ENCODE measurements around the gene SPATA19.
"Not testable (repeated sequence)": the region's sequence is repeated elsewhere in the genome, so short reads cannot be mapped to it uniquely, and the experiment has no call there.

The SPATA19 gene

GRCh38 chr11:133845413-133845812, at the start of gene SPATA19:
Gene SPATA19 (minus strand): TSS chr11:133845513. CDS start chr11:133845446, 67 bp downstream.
- no peak for DNase-seq

DNA sequence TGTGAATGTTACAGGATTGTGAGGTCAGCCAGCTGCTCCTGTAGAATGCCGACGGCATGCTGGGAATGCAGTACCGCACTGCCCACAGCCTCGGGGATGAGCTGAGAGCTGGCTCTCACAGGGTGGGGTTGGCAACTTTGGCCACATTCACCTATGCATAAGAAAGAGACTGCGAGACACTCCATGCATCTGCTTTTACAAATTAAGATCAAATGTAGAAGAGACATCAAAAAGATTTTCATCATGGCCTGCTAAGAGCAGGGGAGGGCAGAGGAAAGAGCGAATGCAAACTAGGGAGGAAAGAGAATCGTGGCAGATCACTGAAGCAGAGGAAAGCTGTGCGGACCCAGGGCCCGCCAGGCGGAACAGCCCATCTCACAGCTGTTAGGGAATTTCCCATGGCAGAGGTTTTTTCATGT, 49.8 kb upstream of the SPATA19 start:
- no peak for DNase-seq

DNA sequence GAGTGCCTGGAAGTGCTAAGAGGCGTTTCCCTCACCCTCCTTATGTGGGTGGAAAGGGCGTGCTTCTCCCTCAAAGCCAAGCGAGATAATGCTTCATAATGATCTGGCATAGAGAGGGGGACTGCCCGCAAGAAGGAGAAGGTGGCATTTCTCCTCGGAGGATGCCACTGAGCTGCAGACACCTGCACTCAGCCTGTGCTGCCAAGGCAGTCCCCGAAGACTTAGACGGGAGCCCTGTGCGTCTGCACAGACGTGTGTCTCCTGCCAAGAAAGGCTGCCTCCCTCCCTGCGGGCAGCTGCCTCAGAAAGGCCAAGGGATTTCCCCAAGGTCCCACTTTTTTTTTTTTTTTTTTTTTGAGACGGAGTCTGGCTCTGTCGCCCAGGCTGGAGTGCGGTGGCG, 48.1 kb upstream of the SPATA19 start:
- no peak for DNase-seq

DNA sequence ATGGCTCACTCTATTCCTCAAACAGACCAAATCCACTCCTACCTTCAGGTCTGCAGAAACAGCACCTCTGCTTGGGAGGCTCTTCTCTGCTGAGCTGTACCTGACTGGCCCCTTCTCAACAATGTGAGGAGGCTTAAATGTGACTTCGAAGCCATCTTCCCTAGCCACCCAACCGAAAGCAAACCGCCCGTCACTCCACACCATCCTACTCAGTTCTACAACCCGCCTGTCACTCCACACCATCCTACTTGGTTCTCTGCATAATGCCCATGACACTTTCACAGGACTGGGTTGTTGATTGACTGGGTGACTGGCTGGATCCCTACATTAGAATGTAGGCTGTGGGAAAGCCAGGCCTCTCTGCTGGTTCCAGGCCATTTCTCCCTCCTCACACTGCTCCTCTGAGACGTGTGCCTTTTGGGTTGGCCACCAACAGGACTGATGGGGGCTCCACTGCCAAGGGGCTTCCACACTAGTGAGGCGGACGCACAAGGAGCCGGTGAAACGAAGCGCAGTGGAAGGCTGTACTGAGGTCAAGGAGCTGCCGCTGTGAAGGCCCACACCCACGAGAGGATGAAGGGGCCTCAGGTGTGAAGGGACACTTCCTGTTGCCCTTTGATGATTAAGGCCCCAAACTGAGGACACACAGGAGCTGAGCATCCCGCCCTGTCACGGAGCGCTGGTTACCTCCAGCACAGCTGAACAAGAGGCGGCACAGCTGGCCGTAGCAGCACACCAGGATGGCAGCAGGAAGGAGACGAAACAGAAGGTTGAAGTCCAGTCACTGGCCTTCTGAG, 47.5 kb upstream of the SPATA19 start:
- DNase-seq, result no peak

- no peak for DNase-seq
Observed at GRCh38 chr11:133892126-133892525, 46.8 kb upstream of the SPATA19 start.

- no peak for DNase-seq
Observed at GRCh38 chr11:133889893-133890292, 44.6 kb upstream of the SPATA19 start.

GRCh38 chr11:133889188-133889587, 43.9 kb upstream of the SPATA19 start:
- no peak for DNase-seq

DNA sequence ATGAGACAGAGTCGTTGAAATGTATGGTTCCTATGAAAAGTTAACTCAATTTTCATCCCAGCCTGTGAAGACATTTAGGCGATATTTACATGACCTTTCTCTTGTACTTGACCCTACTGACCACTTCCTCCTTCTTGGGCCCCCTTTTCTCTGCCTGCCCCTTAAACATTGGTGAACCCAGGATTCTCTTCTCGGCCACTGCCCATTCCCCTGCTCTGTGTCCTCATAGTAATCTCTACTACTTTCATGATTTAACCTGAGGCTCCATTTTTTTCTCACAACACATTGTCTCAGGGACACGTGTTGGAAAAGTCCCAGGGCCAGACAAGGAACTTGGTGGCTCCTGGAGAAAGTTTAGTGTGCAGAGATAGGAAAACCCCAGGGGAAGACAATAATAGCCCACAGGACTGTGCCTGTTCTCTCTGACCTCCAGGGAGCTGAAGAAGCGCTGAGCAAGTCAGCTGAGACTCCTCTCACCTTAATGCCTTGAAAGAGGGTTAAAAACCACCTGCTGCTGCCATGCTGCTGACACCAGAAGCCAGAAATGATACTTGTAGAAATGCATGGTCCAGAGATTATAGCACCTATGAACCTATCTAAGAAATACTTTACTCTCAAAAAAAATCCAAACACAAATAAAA, 42.5 kb upstream of the SPATA19 start:
- no peak for DNase-seq

DNA sequence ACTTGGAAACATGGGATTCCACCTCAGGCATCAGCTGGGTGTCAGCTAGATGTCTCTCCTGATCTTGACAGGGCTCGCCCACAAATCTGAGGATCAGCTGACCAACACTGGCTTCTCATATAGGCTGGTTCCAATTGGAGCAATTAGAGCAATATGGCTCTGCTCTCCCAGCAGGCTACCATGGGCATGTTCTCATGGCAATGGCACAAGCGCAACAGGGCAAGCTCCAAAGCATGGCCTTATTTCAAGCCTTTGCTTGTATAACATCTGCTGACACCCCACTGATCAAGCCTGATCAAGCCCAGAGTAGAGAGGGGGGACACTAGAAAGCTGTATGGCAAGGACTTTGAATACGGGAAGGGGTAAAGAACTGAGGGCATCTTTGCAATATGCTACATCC, 40.7 kb upstream of the SPATA19 start:
- DNase-seq, result no peak

DNA sequence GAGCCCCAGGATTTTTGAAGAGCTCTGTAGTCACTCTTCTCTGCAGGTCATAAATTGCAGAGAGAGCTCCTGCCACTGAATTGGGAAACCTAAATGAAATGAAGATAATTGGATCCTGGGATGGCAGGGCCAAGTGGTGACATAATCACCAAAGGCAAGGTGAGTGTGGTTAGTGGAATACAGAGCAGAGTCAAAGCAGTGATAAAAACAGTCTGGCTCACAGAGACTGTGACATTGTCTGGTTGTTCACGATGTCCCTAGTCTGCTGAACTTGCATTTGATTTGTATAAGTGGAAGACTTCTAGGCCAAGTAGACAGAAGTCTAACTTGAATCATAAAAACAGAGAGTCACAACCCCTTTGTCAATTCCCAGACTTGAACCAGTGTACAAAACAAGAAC, 26.8 kb upstream of the SPATA19 start:
- no peak for DNase-seq

- DNase-seq, result no peak
Observed at GRCh38 chr11:133867456-133867855, 22.1 kb upstream of the SPATA19 start.

GRCh38 chr11:133865466-133865865, 20.2 kb upstream of the SPATA19 start:
- no peak for DNase-seq

GRCh38 chr11:133864756-133865155, 19.4 kb upstream of the SPATA19 start:
- DNase-seq, result no peak

DNA sequence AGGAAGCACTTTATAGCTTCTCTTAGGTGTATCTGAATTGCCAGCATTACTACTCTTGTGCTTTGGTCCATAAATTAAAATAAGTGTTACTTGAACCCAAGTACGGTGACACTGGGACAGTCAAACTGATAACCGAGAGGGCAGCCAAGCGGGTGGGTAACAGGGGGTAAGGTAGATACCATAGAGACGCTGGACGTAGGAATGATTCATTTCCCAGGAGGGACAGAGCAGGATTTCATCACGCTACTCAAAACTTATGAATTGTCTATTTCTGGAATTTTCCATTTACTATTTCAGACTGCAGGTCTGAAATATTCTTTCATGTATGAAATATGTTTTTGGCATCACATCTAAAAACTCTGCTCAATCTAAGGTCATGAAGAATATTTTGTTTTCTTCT, 14.8 kb upstream of the SPATA19 start:
- DNase-seq, result no peak

- DNase-seq, result not testable (repeated sequence)
Observed at GRCh38 chr11:133854330-133854960, 9.1 kb upstream of the SPATA19 start.

DNA sequence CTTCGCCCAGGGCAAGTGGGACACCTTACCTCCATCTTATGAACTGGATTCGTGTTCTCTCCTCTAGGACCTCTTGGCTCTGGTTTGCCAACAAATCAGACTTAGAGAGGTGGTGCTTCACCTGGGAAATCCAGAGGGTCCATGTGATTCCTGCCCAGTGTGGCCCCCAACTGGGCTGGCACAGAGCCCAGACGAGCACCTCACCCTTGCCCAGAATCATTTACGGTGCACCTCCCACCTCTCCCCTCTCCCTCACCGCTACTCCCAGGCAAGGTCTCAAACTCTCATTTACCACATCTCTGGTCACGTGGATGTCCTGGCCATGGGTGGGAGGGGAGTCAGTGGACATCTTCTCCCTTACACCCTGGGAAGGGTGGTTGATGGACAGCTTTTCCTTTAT, 1.1 kb downstream of the SPATA19 start:
- DNase-seq, result no peak

- DNase-seq, result no peak
Observed at GRCh38 chr11:133843454-133843987, 1.8 kb downstream of the SPATA19 start.

DNA sequence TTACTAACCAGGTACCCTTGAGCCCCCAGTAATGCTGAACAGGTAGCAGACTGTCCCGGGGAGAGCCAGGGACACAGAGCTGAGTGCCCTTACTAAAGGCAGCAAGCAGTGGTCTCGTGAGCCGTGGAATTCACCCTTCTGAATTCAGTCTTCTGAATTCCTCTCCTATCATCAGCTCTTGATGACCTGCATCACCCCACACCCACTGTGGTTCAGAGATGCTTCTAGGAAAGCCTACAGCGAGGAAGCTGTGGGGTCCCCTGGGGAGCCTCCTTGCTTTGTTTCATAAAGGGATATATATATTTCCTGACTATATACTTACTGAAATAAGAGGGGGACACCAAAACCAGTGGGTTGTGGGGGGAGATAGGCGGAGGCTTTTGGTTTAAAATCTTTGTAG, 2.6 kb downstream of the SPATA19 start:
- no peak for DNase-seq

DNA sequence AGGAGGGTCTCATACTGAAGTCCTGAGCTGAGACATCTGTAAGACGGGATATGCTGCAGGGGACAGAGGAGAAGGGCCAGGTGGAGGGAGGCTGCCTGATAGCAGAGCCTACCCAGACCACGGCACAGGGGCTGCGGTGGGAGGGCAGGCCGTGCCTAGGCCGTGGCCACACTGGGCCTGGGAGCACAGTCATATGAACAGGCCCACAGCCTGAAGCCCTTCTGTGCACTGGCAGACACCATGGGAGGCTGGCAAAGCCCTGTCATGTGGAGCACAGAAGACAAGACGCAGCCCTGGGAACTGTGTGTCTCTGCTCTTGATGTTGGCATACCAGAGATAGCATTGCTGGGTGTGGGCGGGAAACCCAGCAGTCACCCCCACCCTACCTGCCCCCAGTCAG, 3.3 kb downstream of the SPATA19 start:
- DNase-seq, result no peak

GRCh38 chr11:133841279-133842043, 3.9 kb downstream of the SPATA19 start:
- DNase-seq, result no peak

GRCh38 chr11:133840479-133840941, 4.8 kb downstream of the SPATA19 start:
- DNase-seq, result no peak

DNA sequence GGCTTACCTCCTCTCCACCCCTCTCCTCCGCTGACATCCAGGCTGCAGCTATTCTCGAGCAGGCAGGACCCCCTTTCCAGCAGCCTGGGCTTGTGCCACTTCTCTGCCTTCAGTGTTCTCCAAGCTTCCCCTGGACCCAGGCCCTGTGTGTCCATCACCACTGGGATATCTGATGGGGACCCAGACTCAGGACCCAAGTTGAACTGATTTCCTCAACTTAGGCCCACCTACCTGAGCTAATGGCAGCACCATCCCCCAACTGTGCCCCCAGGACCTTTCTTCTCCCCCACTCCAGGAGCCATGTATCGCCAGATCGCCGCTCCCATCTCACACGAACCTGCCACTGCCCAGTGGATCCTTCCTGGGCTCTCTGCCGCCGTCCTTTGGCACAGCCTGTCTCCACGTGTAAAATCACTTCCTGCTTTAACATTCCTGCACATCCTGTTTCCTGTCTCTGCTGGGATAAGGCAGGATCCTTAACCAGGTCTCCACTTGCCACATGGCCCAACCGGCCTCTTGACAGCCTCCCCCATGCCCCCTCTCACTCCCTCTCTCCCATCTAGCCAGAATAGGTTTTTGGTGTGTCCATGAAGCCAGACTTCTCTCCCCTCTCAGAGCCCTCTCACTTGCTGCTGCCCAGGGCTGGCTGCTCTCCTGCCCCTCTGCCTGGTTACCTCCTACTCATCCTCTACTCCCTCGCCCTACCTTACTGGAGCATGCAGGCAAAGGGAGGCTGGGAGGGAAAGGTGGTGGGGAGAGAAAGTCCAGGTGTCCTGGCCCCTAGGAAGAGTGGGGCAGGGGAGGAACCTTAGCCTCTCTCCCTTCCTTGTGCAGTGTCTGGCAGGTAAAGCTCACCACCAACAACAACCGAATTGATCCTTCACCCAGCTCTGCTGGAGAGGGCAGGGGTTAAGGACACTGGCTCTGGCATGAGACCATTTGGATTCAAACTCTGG, 9.4 kb downstream of the SPATA19 start:
- DNase-seq, result no peak
